Measurements from ENCODE around the gene PER1.
"Not testable (repeated sequence)": the region's sequence is repeated elsewhere in the genome, so short reads cannot be mapped to it uniquely, and the experiment has no call there.

PER1 gene

DNA sequence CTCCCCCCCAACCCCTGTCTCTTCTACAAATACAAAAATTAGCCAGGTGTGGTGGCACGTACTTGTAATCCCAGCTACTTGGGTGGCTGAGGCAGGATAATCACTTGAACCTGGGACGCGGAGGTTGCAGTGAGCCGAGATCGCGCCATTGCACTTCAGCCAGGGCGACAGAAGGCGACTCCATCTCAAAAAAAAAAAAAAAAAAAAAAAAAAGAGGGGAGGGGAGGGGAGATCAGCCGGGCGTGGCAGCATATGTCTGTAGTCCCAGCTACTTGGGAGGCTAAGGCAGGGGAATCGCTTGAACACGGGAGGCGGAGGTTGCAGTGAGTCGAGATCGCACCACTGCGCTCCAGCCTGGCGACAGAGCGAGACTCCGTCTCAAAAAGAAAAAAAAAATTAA lies 18.0 kb upstream of the PER1 start:
- not testable (repeated sequence) for DNase-seq

DNA sequence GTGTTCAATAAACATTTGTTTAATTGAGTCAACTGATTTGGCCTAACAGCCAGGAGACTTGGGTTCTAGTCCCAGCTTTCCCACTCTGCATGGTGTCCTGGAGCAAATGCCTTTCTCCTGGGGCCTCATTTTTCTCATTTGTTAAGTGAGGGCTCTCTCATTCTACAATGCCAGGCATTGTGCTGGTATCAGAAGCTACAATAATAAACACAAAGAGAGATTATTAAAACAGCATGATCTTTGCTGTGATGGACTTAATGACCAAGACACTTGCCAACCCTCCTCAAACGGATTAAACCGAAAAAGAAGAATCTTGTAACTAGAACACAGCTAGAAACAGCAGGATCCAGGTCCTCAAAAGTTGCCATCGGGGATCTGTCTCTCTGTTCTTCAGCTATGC lies 15.3 kb upstream of the PER1 start:
- DNase-seq: no peak

GRCh38 chr17:8166731-8167130 lies 14.5 kb upstream of the PER1 start:
- DNase-seq: no peak

GRCh38 chr17:8164815-8165131 lies 12.6 kb upstream of the PER1 start:
- DNase-seq: no peak

DNA sequence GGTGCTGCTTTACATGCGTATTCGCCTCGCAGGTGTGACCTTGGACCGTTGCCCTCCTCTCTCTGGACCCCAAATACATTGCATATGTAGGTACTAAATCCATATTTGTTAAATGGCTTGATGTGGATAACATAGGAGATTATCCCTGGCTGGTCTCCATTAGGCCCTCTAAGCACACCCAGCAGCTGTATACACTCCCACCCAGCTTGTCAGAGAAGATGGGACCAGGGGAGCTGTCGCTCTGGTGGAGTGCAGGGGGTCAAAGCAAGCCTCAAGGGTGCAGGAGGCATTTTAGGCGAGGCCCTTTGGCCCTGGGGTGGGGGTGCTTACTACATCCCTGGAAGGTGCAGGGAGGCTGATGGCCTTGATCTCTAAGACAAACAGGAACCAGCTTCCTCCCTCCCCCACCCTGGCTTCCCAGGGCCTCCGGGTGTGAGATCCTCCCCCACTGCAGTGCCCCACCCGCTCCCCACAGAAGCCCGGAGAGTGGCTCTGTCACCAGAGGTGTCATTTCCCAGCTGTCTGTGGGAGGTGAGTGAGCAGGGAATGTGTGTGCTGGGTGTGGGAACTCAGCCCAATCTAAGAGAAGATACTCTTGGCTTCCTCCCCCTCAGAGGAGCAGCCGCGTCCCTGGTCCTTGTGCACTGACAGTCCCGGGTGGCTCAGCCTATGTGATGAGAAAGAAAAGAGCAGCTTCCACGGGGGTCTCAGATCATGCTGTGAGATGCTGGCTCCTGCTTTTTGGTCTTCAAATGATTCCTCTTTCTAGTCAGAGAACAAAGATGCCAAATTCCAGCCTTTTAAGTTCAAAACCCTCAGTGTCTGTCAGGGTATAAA lies 12.0 kb upstream of the PER1 start:
- DNase-seq: peak; percentile 73

GRCh38 chr17:8162997-8163977 lies 11.1 kb upstream of the PER1 start:
- DNase-seq: no peak

GRCh38 chr17:8162233-8162996 lies 10.2 kb upstream of the PER1 start, which contains the start of gene VAMP2:
Gene VAMP2 (minus strand): TSS chr17:8162948. CDS start chr17:8162879, 69 bp downstream.
- DNase-seq: peak; percentile 85

- DNase-seq: no peak
These were observed 9.4 kb upstream of the PER1 start for GRCh38 chr17:8161289-8162232.

- DNase-seq: no peak
These were observed 8.6 kb upstream of the PER1 start for GRCh38 chr17:8160741-8161221.

DNA sequence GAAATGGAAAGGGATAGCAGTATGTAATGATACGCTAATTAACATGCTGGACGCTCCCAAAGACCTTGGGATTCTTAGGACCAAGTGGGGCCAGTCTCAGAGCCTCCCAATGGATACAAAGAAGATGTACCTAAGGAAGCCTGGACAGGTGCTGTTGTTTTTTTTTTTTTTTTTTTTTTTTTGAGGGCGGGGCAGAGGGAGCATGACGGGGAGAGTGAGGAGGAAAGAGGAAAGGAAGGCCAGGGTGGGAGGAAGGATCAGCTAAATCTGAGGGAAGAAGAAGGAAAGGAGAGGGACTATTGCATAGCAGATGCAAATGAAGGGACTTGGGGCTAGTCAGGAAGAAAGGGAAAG lies 8.0 kb upstream of the PER1 start:
- DNase-seq: no peak

- DNase-seq: no peak
These were observed 7.4 kb upstream of the PER1 start for GRCh38 chr17:8159459-8160223.

DNA sequence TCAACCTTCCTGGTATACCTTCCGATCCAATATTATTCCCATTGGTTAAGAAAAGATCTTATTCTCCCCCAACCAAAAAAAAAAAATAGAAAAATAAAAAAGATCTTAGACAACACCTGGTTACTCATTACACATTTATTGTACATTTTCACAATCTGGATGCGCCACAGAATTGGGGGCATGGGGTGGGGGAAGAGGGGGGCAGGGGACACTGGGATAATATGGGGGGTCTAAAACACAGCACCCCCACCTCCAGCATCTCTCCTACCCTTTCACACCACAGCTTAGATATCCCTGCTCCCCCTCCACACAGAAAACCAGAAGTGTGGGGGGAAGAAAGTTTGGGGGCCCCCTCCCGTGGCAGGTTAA lies 6.8 kb upstream of the PER1 start:
- no peak for DNase-seq

DNA sequence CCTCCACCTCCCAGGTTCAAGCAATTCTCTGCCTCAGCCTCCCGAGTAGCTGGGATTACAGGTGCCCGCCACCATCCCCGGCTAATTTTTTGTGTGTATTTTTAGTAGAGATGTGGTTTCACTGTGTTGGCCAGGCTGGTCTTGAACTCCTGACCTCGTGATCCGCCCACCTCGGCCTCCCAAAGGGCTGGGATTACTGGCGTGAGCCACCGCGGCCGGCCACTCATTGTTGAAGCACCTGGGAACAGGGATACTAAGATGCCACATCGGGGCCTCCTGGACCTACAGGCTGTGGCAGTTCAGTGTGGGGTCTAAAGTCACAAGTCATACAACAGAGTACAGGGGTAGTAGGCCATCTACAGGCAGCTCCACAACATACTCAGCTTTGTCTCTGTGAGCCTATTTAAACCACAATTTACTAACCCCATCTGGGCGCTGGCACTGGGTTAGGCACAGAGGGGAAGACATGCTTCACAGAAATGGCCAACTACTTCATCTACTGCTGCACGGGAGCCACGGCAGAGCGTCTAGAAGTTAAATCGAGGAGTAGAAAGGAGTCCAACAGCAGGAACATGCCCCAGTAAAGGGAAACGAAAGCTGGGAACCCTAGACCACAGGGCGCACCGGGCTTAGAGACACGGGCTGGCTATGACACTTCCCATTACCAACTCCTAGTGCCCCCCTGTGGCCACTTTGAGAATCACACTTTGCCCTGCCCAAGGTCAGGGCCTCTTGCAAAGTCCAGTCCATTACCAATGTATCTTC lies 6.2 kb upstream of the PER1 start:
- peak; percentile 89 for DNase-seq

GRCh38 chr17:8156246-8156992 lies 4.2 kb upstream of the PER1 start:
- DNase-seq: peak; percentile 100

DNA sequence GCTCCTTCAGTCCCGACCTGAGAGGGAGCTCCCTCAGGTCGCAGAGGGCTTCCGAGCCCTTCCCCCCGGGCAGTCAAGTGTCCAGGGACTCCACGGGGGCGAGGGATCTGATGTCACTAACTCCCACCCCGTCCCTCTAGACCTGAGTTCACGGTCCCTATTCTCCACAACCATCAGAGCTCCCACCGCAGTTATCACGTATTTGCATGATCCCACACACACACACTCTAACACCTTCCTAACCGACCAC lies 3.7 kb upstream of the PER1 start:
- no peak for DNase-seq

DNA sequence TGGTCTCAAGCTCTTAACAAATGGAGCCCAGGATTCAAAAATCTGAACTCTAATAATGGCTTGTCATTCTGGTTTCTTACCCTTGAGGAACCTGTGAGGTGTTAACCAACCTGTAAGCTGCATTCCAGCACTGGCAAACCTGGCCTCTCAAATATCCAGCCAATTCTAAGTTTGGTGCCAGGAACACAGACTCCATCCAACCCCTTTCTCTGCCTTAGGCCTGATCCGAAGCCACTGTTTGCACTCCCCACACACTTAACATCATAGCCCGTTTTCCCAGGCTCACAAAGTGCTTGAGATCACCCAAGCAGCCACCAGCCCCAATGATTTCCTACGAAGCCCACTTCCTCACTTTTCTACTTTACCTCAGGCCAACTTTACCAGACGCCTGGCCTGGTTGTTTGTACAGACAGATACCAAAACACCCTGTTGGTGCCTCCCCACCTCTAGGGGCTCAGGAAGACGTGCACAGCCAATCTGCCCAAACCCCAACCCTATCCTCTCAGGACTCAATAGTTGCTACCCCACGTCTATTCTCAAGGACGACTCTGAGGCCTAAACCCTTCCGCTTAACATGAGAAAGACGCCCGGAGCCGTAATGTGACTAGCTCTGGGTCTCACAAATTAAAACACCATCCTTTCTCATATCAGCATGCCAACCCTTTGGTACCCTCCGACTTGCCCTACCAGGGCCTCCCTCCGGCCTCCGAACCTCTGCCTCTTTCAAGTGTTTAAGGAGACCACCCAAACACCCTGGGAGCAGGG lies 3.2 kb upstream of the PER1 start:
- no peak for DNase-seq

GRCh38 chr17:8154608-8155155 lies 2.5 kb upstream of the PER1 start:
- DNase-seq: no peak

GRCh38 chr17:8153957-8154607 lies 1.9 kb upstream of the PER1 start:
- peak; percentile 87 for DNase-seq

All from activated naive CD4-positive, alpha-beta T cell treated with Interleukin-2 at 50 U/mL for 16 hours (primary cell).